Endothelial cell (in vitro differentiated cells): ENCODE data around the gene DOCK1. TPM values are rescaled to one million over a fixed set of nuclear protein-coding genes. Genes with fewer than 3 reads are reported as not detected.
A peak's percentile ranks its signal among the peaks of the same experiment; 100 is the strongest.

Experiments
- DNase-seq: peaks from one replicate; pipeline ENCODE4 v3.0.0; 2021; ENCODE audit warnings: low spot score
- H3K27ac Mint-ChIP-seq: one replicate; pipeline ENCODE4 v1.8.0; 2021; ENCODE audit warnings: mixed read lengths, inconsistent platforms; ENCODE audit not compliant: unreplicated experiment
- H3K27me3 Mint-ChIP-seq: one replicate; pipeline ENCODE4 v1.8.0; 2021; ENCODE audit warnings: mild to moderate bottlenecking, moderate library complexity, mixed read lengths, inconsistent platforms; ENCODE audit not compliant: unreplicated experiment
- H3K36me3 Mint-ChIP-seq: one replicate; pipeline ENCODE4 v1.8.0; 2021; ENCODE audit warnings: mild to moderate bottlenecking, low read depth, mixed read lengths, inconsistent platforms; ENCODE audit not compliant: unreplicated experiment
- H3K4me1 Mint-ChIP-seq: one replicate; pipeline ENCODE4 v1.8.0; 2021; ENCODE audit warnings: mild to moderate bottlenecking, mixed read lengths, inconsistent platforms; ENCODE audit not compliant: unreplicated experiment
- H3K4me3 Mint-ChIP-seq: one replicate; pipeline ENCODE4 v1.8.0; 2021; ENCODE audit warnings: mild to moderate bottlenecking, mixed read lengths, inconsistent platforms; ENCODE audit not compliant: unreplicated experiment
- H3K9me3 Mint-ChIP-seq: one replicate; pipeline ENCODE4 v1.8.0; 2021; ENCODE audit warnings: mixed read lengths, inconsistent platforms; ENCODE audit not compliant: unreplicated experiment
- total RNA-seq: library from RNA; stranded (reverse); fragmentation: NEBNext Ultra II Directional; extraction: Animal tissue kit (Norgen Biotek cat#: 25700); gene quantifications from one replicate; pipeline ENCODE4 v1.2.1, GENCODE V29; 2021; ENCODE audit not compliant: unreplicated experiment
- TF ChIP-seq, protein P1 (sequence below): fragments of 200-600 bp; sonication (generic); IDR thresholded peaks from one replicate; pipeline ENCODE4 v1.5.0; 2021; ENCODE audit warnings: antibody characterized with exemption; ENCODE audit not compliant: unreplicated experiment

Gene DOCK1
- total RNA-seq, 1 donor from 2014 or later: 116 TPM

DNA sequence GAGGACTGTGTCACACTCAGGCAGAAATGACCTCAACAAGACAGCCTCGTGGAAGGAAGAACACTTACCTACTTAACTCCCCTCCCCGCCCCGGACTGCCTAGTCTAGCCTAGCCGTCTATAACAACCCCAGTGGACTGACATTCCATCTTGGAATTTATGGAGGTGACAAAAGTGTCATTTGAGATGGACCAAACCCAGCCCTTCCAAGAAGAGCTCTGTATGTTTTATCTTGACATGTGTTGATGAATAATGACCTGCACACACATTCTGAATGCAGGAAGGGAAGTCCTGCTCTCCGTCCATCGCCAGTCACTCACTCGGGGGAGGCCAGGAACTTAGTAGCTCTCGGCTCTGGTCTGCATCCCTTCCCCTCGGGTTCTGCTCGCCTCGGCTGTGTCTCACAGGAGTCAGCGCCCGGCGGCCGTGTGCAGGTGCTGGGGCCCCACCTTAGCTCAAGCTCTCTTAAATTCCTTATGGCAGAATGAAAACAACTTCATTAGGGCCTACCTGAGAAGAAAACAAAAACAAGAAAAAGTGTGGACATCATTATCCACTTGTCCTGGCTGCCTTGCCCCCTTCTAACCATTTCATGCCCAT lies 503.0 kb downstream of the DOCK1 start:
- Mint-ChIP-seq H3K4me1 (no peaks in the 10 kb centered on the region), H3K27me3 (no peaks in the 10 kb centered on the region), H3K36me3 (peaks cover 40% of the 10 kb centered on the region), H3K9me3 (no peaks in the 10 kb centered on the region), H3K27ac (no peak overlapping the region), H3K4me3 (peak overlapping the region; percentile 51)
- TF ChIP-seq, protein P1, sequence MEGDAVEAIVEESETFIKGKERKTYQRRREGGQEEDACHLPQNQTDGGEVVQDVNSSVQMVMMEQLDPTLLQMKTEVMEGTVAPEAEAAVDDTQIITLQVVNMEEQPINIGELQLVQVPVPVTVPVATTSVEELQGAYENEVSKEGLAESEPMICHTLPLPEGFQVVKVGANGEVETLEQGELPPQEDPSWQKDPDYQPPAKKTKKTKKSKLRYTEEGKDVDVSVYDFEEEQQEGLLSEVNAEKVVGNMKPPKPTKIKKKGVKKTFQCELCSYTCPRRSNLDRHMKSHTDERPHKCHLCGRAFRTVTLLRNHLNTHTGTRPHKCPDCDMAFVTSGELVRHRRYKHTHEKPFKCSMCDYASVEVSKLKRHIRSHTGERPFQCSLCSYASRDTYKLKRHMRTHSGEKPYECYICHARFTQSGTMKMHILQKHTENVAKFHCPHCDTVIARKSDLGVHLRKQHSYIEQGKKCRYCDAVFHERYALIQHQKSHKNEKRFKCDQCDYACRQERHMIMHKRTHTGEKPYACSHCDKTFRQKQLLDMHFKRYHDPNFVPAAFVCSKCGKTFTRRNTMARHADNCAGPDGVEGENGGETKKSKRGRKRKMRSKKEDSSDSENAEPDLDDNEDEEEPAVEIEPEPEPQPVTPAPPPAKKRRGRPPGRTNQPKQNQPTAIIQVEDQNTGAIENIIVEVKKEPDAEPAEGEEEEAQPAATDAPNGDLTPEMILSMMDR: no peak
- DNase-seq: no peak

DNA sequence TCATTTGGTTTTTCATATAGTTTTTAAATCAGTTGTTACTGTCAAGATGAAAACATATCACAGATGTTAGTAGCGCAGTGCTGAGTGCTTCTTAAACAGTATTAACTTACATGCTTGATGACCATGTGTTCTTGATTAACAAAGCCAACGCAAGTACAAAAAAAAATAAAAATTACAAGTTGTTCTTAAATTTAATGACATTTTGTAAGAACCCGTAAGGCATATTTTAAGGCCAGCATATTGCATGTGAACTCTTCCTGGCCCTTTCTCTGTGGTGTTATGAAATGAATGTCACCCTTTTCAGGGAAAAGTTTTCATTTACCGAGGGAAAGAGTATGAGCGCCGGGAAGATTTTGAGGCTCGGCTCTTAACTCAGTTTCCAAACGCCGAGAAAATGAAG lies 503.5 kb downstream of the DOCK1 start:
- Mint-ChIP-seq H3K27me3 (peaks cover under 1% of the 10 kb centered on the region), H3K4me3 (peak overlapping the region; percentile 51), H3K4me1 (no peaks in the 10 kb centered on the region), H3K36me3 (peaks cover 40% of the 10 kb centered on the region), H3K9me3 (no peaks in the 10 kb centered on the region), H3K27ac (no peak overlapping the region)
- TF ChIP-seq, protein P1: no peak
- no peak for DNase-seq

DNA sequence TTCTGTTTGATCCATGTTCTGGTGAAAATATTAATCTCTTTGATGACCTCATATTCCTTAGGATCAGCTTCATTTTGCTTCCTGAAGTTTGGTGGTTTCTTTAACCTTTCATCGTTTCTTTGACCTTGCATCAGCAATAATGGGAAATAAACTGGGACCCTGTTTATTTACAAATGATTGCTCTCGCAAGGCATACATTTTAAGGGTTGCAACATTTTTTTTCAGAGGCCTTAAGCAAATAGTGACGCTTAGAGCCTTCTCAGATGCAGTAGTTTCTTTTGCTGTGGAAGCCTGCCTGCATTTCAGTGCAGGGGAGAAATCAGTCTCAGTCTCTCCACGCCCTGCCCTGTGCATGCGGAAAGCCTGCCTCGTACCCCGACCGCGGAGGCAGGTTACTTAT lies 504.8 kb downstream of the DOCK1 start:
- DNase-seq: no peak
- H3K36me3 Mint-ChIP-seq: peaks cover 35% of the 10 kb centered on the region

DNA sequence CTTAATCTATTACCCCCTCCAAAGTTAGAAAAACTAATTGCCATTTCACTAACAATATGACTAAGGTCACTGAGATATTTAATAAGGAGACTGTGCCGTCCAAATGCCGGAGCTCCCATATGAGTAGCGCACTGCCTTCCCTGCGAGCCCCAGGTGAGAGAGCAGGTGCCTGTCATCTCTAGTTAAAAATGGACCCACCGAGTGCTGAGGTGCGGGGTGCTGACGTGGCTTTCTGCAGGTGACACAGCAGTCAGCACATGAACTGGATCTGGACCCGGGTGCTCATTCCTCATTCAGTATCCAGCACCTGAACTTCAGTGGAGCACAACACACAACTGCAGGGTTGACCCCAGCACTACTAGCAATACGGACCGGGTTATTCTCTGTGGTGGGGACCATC lies 505.8 kb downstream of the DOCK1 start:
- no peaks in the 10 kb centered on the region for H3K4me1 Mint-ChIP-seq
- H3K4me3 Mint-ChIP-seq: no peak overlapping the region
- peaks cover 28% of the 10 kb centered on the region for H3K36me3 Mint-ChIP-seq
- no peak for DNase-seq
- TF ChIP-seq, protein P1: no peak
- H3K9me3 Mint-ChIP-seq: no peaks in the 10 kb centered on the region
- peaks cover 2% of the 10 kb centered on the region for H3K27me3 Mint-ChIP-seq
- no peak overlapping the region for H3K27ac Mint-ChIP-seq

More for the DNA sequence above, 504.8 kb downstream of the DOCK1 start:
- TF ChIP-seq, protein P1: no peak
- H3K27ac Mint-ChIP-seq: no peak overlapping the region
- peaks cover 2% of the 10 kb centered on the region for H3K27me3 Mint-ChIP-seq
- H3K4me3 Mint-ChIP-seq: no peak overlapping the region
- no peaks in the 10 kb centered on the region for H3K4me1 Mint-ChIP-seq
- no peaks in the 10 kb centered on the region for H3K9me3 Mint-ChIP-seq

DNA sequence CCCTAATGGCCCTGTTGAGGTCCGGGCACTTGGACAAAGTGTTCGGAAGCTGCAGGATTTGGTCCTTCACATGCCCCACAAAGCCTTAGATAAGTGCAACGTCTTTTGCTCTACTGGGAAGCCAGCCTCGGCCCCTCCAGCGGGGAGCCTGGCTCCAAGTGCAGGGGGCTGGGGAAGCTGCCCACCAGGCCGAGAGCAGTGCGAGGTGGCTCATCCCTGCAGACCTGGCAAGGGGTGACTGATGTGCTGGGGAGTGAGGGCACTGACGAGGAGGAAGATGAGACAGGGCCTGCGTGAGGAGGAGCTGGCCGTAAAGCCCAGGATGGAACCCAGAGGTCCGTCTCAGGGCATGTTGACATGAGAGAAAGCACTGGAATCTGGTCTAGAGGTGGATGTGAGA lies 508.1 kb downstream of the DOCK1 start:
- Mint-ChIP-seq H3K4me3 (no peak overlapping the region), H3K27ac (no peak overlapping the region), H3K4me1 (no peaks in the 10 kb centered on the region), H3K27me3 (peaks cover 2% of the 10 kb centered on the region), H3K36me3 (peaks cover 14% of the 10 kb centered on the region), H3K9me3 (no peaks in the 10 kb centered on the region)
- TF ChIP-seq, protein P1: no peak
- no peak for DNase-seq
